Sigmoid colon (tissue), 4 donors: ENCODE results near the gene CACNB2.

Source experiments
- EP300 ChIP-seq, 4 donors: sonication (generic); formaldehyde crosslinking; IDR thresholded peaks; one replicate each; pipeline ENCODE4 v1.6.1; 2017; ENCODE audit warnings: antibody characterized with exemption in 4 of 4
- TF ChIP-seq, protein P1 (sequence below), 4 experiments: fragments of 450-650 bp in 3 of 4; fragments of 200-600 bp in 1 of 4; IDR thresholded peaks; one replicate each; pipeline ENCODE4 v1.5.1; 2016 to 2019; ENCODE audit warnings: antibody characterized with exemption in 4 of 4, mild to moderate bottlenecking in 3 of 4, moderate library complexity in 2 of 4

DNA sequence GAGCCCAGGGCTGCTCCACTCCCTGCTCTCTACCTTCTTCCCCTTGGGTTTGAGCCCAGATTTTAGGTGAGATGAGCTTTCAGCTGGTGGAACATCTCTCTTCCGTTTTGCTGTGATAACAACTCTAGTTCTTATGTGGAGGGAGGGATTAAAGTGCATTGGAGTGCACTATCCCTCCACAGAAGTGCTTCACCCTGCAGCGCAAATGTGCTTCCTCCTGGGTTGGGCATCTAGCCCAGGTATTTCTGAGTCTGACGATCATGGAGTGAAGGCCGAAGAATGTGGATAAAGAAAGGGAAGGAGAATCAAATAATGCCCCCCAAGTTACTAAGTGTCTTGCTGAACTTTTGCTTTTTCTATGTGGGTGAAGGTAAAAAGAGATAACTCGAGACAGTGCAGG lies 157.4 kb downstream of the CACNB2 start:
- TF ChIP-seq, protein P1, sequence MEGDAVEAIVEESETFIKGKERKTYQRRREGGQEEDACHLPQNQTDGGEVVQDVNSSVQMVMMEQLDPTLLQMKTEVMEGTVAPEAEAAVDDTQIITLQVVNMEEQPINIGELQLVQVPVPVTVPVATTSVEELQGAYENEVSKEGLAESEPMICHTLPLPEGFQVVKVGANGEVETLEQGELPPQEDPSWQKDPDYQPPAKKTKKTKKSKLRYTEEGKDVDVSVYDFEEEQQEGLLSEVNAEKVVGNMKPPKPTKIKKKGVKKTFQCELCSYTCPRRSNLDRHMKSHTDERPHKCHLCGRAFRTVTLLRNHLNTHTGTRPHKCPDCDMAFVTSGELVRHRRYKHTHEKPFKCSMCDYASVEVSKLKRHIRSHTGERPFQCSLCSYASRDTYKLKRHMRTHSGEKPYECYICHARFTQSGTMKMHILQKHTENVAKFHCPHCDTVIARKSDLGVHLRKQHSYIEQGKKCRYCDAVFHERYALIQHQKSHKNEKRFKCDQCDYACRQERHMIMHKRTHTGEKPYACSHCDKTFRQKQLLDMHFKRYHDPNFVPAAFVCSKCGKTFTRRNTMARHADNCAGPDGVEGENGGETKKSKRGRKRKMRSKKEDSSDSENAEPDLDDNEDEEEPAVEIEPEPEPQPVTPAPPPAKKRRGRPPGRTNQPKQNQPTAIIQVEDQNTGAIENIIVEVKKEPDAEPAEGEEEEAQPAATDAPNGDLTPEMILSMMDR (IDR thresholded peaks at IDR 0.05) = no peak
- no peak for TF ChIP-seq EP300 (IDR thresholded peaks at IDR 0.05)
